IPS-15b (cell line): ENCODE data around the gene TNRC6B.

ENCODE experiments used
- H3K27me3 ChIP-seq: one replicate; pipeline ENCODE4 v1.6.1; 2013; ENCODE audit warnings: low read length; ENCODE audit not compliant: control insufficient read depth, insufficient read depth
- H3K36me3 ChIP-seq: one replicate; pipeline ENCODE4 v1.6.1; 2013; ENCODE audit warnings: low read length; ENCODE audit not compliant: control insufficient read depth, insufficient read depth
- H3K4me1 ChIP-seq: one replicate; pipeline ENCODE4 v1.6.1; 2013; ENCODE audit warnings: mild to moderate bottlenecking, low read length; ENCODE audit not compliant: control insufficient read depth, insufficient read depth
- H3K4me3 ChIP-seq: one replicate; pipeline ENCODE4 v1.5.1; 2013; ENCODE audit warnings: low read depth, low read length
- H3K9ac ChIP-seq: one replicate; pipeline ENCODE4 v1.6.1; 2013; ENCODE audit warnings: low read depth, mild to moderate bottlenecking, low read length
- H3K9me3 ChIP-seq: one replicate; pipeline ENCODE4 v1.6.1; 2013; ENCODE audit warnings: mild to moderate bottlenecking, low read length; ENCODE audit not compliant: control insufficient read depth, insufficient read depth

Gene TNRC6B

GRCh38 chr22:40202225-40202944, 24.7 kb downstream of the TNRC6B start:
- no peaks in the 10 kb centered on the region for H3K27me3 ChIP-seq
- peaks cover 19% of the 10 kb centered on the region for H3K4me1 ChIP-seq
- no peak overlapping the region for H3K9ac ChIP-seq
- H3K4me3 ChIP-seq = no peak overlapping the region
- no peaks in the 10 kb centered on the region for H3K9me3 ChIP-seq
- no peaks in the 10 kb centered on the region for H3K36me3 ChIP-seq

GRCh38 chr22:40203572-40203971, 25.8 kb downstream of the TNRC6B start:
- Histone ChIP-seq H3K9me3 (no peaks in the 10 kb centered on the region), H3K27me3 (no peaks in the 10 kb centered on the region), H3K4me3 (no peak overlapping the region), H3K4me1 (peaks cover 17% of the 10 kb centered on the region), H3K9ac (no peak overlapping the region), H3K36me3 (no peaks in the 10 kb centered on the region)

GRCh38 chr22:40204321-40205116, 26.8 kb downstream of the TNRC6B start:
- H3K9me3 ChIP-seq = no peaks in the 10 kb centered on the region
- peaks cover 18% of the 10 kb centered on the region for H3K4me1 ChIP-seq
- no peaks in the 10 kb centered on the region for H3K36me3 ChIP-seq
- H3K27me3 ChIP-seq = no peaks in the 10 kb centered on the region
- no peak overlapping the region for H3K4me3 ChIP-seq
- no peak overlapping the region for H3K9ac ChIP-seq

DNA sequence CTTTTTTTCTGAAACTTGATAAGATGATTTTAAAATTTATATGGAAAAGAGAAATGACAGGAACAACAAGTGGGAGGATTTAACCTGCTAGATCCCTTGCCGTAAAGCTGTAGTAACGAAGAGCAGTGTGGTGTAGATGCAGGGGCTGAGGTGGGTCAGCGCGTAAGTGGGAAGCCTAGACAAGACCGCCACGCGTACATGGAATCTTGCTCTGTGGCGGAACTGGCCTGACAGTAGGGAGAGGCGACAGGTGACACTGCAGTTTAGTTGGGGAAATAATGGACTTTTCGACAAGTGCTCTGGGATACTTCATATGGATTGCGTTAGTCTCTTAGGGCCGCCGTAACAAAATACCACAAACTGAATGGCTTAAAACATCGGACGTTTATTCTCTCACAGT, 28.8 kb downstream of the TNRC6B start:
- Histone ChIP-seq H3K4me1 (peaks cover 34% of the 10 kb centered on the region), H3K36me3 (no peaks in the 10 kb centered on the region)

GRCh38 chr22:40210818-40211217, 33.1 kb downstream of the TNRC6B start:
- no peaks in the 10 kb centered on the region for H3K36me3 ChIP-seq
- no peaks in the 10 kb centered on the region for H3K9me3 ChIP-seq
- H3K4me1 ChIP-seq = peaks cover 42% of the 10 kb centered on the region
- H3K27me3 ChIP-seq = no peaks in the 10 kb centered on the region
- H3K9ac ChIP-seq = no peak overlapping the region
- H3K4me3 ChIP-seq = no peak overlapping the region

More for the DNA sequence above, 28.8 kb downstream of the TNRC6B start:
- no peak overlapping the region for H3K9ac ChIP-seq
- no peaks in the 10 kb centered on the region for H3K27me3 ChIP-seq
- H3K4me3 ChIP-seq = no peak overlapping the region
- H3K9me3 ChIP-seq = no peaks in the 10 kb centered on the region

- no peaks in the 10 kb centered on the region for H3K36me3 ChIP-seq
- H3K27me3 ChIP-seq = no peaks in the 10 kb centered on the region
- no peak overlapping the region for H3K9ac ChIP-seq
- peaks cover 47% of the 10 kb centered on the region for H3K4me1 ChIP-seq
- no peak overlapping the region for H3K4me3 ChIP-seq
- no peaks in the 10 kb centered on the region for H3K9me3 ChIP-seq
Measured at GRCh38 chr22:40211476-40212054, 33.8 kb downstream of the TNRC6B start.

DNA sequence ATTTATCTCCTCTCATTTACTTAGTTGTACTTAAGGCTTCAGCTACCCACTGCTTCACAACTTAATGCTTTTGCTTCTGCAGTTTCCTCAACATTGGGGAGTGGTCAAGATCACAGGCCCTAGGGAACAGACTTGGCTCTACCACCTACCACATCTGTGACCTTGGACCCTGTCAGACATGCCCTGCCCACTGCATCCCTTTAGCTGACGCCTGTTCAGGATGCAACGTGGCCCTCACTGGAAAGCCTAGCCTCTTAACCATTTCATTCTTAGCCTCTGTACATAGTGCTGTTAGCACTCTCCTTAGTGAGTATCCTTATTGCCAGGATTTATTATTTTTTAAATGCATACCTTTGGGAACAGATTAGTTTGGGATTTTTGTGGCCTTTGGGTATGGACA, 34.4 kb downstream of the TNRC6B start:
- peaks cover 51% of the 10 kb centered on the region for H3K4me1 ChIP-seq
- H3K9me3 ChIP-seq = no peaks in the 10 kb centered on the region
- no peak overlapping the region for H3K9ac ChIP-seq
- H3K4me3 ChIP-seq = no peak overlapping the region
- no peaks in the 10 kb centered on the region for H3K27me3 ChIP-seq
- no peaks in the 10 kb centered on the region for H3K36me3 ChIP-seq

GRCh38 chr22:40213478-40213877, 35.8 kb downstream of the TNRC6B start:
- H3K4me3 ChIP-seq = no peak overlapping the region
- H3K27me3 ChIP-seq = no peaks in the 10 kb centered on the region
- H3K4me1 ChIP-seq = peaks cover 48% of the 10 kb centered on the region

GRCh38 chr22:40215266-40215665, 37.5 kb downstream of the TNRC6B start:
- Histone ChIP-seq H3K4me1 (peaks cover 51% of the 10 kb centered on the region), H3K9me3 (no peaks in the 10 kb centered on the region), H3K36me3 (no peaks in the 10 kb centered on the region), H3K27me3 (no peaks in the 10 kb centered on the region), H3K9ac (no peak overlapping the region), H3K4me3 (no peak overlapping the region)

More at GRCh38 chr22:40213478-40213877, 35.8 kb downstream of the TNRC6B start:
- Histone ChIP-seq H3K9ac (no peak overlapping the region), H3K9me3 (no peaks in the 10 kb centered on the region), H3K36me3 (no peaks in the 10 kb centered on the region)

DNA sequence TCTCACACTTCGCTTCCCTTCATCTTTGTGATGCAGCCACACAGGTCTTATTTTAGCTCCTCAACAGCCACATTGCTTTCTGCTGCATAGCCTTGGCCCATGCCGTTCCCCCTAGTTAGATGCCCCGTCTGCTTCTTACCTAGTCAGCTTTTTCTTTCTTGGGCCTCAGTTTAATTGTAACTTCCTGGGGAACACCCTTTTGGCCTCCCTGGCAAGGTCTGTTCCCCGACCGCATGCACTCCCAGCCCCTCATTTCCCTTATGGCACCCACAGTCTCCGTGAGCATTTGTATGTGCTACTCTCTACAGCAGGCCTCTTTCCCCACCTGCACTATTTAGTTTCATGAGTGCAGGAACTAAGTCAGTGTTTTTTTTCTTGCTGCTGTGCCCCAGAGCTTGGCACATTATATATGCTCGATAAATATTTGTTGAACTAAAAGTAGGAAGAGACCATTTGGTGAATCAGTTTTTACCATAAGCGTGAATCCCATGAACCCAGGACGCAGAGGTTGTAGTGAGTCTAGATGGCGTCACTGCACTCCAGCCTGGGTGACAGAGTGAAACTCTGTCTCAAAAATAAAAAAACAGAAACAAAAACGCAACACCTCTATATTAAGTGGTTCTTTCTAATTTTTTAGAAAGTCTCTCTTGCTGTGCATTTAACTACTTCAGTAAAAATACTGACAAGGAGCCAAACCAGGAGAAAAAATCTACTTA, 38.5 kb downstream of the TNRC6B start:
- Histone ChIP-seq H3K9me3 (no peaks in the 10 kb centered on the region), H3K9ac (no peak overlapping the region), H3K36me3 (no peaks in the 10 kb centered on the region), H3K4me1 (peaks cover 47% of the 10 kb centered on the region), H3K4me3 (no peak overlapping the region), H3K27me3 (no peaks in the 10 kb centered on the region)

DNA sequence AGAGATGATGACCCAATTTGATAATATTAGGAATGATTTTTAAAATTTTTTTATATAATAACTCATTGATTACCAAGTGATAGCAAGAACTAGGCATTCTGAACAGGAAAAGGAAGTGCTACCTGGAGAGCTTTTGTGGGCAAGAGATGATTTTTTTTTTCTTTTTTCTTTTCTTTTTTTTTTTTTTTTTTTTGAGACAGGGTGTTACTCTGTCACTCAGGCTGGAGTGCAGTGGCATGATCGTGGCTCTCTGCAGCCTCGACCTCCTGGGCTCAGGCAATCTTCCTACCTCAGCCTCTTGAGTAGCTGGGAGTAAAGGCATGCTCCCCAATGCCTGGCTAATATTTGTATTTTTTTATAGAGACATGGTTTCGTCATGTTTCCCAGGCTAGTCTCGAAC, 40.4 kb downstream of the TNRC6B start:
- H3K4me1 ChIP-seq = peaks cover 44% of the 10 kb centered on the region
- no peaks in the 10 kb centered on the region for H3K9me3 ChIP-seq
- no peak overlapping the region for H3K4me3 ChIP-seq
- H3K9ac ChIP-seq = no peak overlapping the region
- H3K36me3 ChIP-seq = no peaks in the 10 kb centered on the region
- H3K27me3 ChIP-seq = no peaks in the 10 kb centered on the region
